Fibroblast of pulmonary artery (primary cell): ENCODE measurements around the gene TYW3.
A peak's percentile ranks its signal among the peaks of the same experiment; 100 is the strongest.

ENCODE experiments used
- DNase-seq: peaks from one replicate; pipeline ENCODE4 v3.0.0-alpha.2; 2010; ENCODE audit warnings: low read depth
- H3K4me3 ChIP-seq: replicated peaks from 2 replicates; pipeline ENCODE4 v1.5.1; 2011; ENCODE audit warnings: low read depth, mild to moderate bottlenecking, control low read depth, low read length, moderate library complexity
- TF ChIP-seq, protein P1 (sequence below): IDR thresholded peaks from 2 replicates; pipeline ENCODE4 v1.5.1; 2011; ENCODE audit warnings: mild to moderate bottlenecking, control low read depth, low read length, inconsistent platforms; ENCODE audit errors: missing control alignments

The TYW3 gene

DNA sequence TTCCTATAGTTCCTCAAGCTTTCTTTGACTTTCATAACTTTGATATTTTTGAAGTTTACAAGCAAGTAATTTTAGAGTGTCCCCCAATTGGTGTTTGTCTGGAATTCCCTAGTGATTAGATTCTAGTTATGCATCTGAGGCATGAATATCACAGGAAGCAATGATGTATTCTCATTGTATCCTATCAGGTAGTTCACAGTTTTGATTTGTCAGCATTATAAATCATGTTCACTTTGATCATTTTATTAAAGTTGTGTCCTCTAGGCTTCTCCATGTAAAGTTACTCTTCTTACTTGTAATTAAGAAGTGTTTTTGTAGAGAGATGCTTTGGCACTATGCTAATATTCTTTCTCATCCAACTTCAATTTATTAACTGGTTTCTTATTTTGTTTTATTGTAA lies 53.0 kb downstream of the TYW3 start:
- no peak overlapping the region for H3K4me3 ChIP-seq
- no peak for DNase-seq
- TF ChIP-seq, protein P1, sequence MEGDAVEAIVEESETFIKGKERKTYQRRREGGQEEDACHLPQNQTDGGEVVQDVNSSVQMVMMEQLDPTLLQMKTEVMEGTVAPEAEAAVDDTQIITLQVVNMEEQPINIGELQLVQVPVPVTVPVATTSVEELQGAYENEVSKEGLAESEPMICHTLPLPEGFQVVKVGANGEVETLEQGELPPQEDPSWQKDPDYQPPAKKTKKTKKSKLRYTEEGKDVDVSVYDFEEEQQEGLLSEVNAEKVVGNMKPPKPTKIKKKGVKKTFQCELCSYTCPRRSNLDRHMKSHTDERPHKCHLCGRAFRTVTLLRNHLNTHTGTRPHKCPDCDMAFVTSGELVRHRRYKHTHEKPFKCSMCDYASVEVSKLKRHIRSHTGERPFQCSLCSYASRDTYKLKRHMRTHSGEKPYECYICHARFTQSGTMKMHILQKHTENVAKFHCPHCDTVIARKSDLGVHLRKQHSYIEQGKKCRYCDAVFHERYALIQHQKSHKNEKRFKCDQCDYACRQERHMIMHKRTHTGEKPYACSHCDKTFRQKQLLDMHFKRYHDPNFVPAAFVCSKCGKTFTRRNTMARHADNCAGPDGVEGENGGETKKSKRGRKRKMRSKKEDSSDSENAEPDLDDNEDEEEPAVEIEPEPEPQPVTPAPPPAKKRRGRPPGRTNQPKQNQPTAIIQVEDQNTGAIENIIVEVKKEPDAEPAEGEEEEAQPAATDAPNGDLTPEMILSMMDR = no peak

DNA sequence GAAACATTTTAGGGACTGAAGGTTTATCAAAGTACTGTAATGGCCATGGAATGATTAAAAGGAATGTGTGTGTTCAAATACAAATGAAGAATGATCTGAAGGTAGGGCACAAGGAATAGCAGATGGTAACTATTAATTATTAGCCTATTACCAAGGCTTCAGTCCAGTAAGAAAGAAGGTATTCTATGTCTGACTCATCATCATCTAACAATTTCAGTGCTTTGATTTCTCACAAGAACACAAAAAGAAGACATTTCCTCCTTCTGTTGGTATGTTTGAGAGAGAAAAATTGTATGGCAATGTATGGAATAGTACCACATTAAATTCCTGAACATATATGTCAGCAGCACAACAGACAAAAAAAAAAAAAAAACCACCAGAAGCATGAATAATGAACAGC lies 57.5 kb downstream of the TYW3 start:
- TF ChIP-seq, protein P1 = no peak
- DNase-seq = no peak
- no peak overlapping the region for H3K4me3 ChIP-seq

DNA sequence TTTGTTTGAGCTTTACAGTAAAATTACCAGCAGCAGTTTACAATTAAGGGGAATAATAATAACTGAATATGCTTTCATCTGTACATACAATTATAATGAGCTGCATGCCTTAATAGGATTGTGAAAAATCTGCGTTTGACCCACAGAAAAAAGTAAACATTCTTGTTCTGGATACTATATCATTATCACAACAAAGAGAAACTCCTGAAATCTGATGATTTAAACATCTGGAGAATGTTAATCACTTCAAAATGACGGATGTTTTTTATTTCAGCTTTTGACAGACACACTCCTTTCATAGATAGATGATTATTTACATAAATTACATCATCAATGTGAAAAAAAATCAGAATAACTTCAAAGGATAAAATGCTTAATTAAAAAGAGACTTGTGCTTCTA lies 58.5 kb downstream of the TYW3 start:
- TF ChIP-seq, protein P1 = no peak
- no peak overlapping the region for H3K4me3 ChIP-seq
- DNase-seq = no peak

DNA sequence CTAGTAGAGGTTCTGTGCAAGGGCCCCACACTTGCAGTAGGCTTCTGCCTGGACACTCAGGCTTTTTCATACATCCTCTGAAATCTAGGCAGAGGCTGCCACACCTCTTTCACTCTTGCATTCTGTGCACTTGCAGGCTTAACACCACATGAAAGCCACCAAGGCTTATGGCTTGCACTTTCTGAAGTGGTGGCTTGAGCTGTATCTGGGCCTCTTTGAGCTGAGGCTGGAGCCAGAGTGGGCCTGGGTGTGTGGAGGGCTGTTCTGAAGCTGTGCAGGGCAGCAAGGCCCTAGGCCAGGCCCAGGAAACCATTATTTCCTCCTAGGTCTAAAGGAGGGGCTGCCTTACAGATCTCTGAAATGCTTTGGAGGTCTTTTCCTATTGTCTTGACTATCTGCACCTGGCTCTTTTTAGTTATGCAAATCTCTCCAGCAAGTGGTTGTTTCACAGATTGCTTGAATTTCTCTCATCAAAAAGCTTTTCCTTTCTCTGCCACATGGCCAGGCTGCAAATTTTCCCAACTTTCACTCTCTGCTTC lies 66.2 kb downstream of the TYW3 start:
- no peak overlapping the region for H3K4me3 ChIP-seq
- DNase-seq = no peak
- TF ChIP-seq, protein P1 = no peak

DNA sequence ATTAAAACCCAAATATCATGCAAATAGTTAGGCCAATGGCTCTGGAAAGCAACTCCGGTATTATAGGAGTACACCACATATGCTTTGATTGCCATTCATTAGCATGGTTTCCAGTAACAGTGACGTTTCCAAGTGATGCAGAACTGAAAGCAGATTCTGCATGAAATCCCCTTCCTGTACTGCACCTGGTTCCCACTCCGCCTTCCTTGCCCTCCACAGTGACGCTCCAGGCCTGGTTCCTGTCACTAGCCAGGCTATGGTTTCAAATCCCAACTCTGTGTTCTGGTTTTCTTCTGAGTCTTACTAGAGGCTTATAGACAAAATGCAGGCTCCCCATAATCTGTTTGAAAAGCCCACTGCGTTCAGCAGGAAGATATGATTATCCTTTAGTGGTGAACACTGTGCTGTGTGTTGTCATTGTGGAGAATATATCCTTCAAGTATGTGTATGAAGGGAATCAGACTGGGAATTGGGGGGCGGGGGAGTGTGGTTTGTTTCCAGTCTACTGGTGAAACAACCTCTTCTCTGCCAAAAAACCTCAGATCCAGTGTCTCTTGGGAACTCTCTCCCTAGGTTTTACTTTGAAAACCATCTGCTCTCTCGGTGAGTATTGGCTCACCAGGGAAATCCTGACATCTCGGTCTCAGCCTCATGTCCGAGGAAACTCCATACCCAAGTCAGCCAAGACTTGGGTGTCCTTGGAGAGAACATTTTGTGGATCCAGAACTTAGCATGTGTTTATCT lies 78.7 kb downstream of the TYW3 start:
- no peak overlapping the region for H3K4me3 ChIP-seq
- peak; percentile 1 for DNase-seq
- TF ChIP-seq, protein P1 = no peak

DNA sequence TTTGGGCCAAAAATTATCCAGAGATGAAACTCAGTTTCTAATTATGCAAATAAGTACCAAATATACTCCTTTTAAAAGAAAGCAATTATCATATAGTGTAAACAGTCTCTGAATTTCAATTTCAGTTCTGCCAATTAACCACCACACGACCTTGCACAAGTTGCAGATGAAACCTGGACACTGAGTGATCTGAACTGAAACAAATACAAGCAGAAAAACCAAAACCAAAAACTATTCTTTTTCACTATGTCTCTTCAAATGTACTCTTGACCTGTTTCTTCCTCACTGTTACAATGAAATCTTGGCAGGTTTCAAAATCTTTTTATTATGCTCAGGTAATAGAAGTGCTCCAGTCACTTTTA lies 79.2 kb downstream of the TYW3 start:
- no peak overlapping the region for H3K4me3 ChIP-seq
- TF ChIP-seq, protein P1 = no peak
- no peak for DNase-seq
